ENCODE results near the gene GAREM1.
A peak's percentile ranks its signal among the peaks of the same experiment; 100 is the strongest.

GAREM1 gene

DNA sequence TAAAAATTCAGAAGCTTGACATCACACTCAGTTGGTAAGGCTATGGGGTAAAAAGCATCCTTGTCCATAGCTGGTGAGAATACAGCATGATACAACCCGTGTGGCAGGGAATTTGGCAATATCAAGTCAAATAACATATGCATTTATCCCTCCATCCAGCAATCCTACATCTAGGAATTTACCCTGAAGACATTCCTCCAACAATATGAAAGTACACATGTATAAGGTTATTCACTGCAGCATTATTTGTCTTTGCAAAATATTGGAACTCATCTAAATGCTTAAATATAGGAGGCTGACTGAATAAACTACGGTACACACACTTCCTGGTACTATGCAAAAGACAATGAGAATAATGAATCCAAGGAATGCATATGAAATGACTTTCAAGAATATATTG lies 179.9 kb downstream of the GAREM1 start:
- DNase-seq (ENCODE audit: low spot score): no peak

DNA sequence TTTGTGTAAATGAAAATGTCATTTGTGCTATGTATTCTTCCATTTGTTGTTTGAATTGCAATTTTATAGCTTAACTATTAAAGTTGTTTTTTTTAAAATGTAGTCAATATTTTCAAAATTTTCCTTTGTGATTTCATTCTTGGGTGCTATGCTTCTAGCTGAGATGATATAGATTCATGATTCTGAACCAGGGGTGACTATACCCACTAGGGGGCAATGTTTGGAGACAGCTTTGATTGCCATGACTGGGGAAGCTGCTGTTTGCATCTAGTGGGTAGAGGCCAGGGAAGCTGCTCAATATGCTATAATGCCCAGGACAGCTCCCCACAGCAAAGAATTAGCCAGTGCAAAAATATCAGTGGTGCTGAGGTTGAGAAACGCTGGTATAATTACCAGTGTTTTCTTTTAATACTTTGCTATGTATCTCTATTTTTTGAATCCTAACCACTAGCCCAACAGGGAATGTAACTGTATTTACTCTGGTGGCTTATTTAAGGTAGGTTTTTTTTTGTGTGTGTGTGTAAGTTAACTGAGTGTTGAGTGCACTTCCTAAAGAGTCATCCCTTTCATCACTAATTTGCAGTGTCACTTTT lies 181.1 kb downstream of the GAREM1 start:
- peak; percentile 14 for DNase-seq (ENCODE audit: low spot score)

DNA sequence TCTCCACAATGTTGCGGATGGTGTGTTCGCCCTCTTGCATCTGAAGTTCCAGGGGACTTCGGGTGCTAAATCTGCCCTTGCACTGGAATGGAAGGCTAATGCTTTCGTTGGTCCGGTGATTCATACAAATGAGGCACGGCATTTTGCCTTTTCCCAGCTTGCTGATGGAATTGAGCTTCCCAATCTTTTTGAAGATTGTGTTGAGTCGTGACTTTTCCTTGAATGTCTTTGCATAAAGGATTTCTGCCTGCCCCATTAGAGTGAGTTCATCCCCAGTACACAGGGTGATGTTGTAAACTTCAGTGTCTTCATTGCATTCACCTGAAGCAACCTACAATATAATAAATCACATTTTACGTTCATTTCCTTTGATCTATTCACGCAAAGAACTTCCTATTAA lies 182.8 kb downstream of the GAREM1 start:
- DNase-seq (ENCODE audit: low spot score): no peak

DNA sequence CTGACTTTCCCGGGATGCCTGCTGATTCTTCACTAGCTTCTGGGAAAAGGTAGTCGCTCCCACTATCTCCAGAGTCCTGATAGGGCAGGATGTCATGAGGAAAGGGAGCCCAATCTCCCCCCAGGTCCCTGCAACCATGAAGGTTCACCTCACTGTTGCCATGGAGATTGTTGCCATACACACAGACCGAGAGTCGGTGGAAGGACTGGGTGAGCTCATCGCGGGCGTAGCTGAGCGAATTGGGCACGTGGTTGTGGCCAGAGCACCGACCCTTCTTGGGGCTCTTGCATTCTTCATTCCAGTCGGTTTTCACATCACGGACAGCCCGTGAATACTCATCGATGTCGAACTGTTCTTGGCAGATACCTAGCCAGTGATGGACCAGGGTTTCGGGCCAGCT lies 183.4 kb downstream of the GAREM1 start:
- no peak for DNase-seq (ENCODE audit: low spot score)

DNA sequence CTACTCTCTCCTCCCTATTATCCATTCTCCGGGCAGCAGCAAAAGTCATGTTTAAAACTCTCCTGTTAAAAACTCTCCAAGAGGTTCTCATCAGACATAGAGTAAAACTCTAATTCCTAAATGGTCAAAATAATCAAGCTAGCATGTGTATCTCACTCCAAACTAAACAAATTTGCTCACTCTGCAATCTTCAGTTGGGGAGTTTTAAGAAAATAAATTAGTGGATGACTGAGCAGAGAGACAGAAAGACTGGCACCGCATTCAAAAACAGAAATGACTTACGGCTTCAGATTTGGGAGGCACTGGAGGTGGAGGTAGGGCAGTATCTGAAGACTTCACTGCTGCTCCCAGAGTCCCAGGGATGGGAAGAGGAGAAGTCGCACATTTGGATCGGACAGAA lies 183.9 kb downstream of the GAREM1 start:
- DNase-seq (ENCODE audit: low spot score): no peak

DNA sequence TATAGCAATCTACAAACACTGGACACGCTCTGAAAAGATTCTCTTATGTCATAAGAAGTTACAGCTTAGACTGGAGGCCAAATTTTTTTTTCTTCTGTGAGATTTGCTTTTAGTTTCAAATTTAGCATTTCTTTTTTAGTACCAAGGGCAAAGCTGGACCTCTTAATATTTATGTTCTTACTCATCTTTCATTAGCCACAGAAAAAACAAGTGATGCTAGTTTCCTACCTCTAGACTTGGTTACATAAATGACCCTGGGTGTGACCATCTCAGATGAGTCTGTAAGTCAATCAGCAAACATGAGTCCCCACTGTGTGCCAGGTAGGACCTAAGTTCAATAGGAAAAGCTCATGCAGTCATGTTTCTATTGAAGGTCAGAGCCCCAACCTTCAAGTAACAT lies 186.4 kb downstream of the GAREM1 start:
- DNase-seq (ENCODE audit: low spot score): no peak

DNA sequence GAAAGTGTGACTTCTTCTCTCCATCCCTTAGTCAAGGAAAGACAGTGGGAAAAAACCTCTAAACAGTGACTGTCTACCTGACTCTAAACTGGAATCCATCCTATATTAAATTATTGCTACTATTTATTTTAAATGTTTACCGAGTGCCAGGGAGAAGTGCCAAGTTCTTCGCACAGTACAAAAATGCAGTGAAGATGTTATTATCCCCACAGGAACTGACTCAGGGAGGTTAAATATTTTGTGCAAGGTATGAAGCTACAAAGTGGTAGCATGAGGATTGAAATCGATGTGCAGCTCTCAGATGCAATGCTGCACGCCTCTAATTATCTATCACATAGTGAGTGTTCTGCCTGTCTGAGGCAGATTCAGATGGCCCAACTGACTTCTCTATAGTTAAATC lies 189.8 kb downstream of the GAREM1 start:
- no peak for DNase-seq (ENCODE audit: low spot score)

DNA sequence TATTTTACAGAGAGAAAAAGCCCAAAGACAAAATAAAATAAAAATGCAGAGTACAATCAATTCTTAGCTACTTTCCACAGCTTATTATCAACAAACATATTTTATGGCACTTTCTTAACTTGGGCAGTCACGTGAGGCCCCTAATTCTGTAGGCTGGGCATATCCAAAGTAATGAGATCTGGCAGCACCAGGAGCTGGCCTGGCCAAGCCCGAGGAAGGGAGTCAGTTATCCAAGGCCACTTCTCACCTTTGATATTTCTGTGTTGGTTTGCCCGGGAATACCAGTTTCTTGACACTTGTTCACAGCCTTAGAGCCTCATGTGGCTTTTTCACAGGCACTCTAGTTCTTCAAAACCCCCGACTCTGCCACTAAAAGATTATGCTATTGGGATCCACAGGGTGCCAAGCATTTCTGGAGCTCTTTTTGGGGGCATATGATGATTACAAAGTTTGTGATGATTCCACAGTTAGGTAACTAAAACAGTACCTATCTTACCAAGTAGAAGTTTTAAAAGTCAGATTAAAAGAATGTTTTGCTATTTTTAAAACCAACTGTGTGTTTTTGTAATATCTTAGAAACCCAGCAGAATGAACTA lies 190.4 kb downstream of the GAREM1 start:
- no peak for DNase-seq (ENCODE audit: low spot score)

DNA sequence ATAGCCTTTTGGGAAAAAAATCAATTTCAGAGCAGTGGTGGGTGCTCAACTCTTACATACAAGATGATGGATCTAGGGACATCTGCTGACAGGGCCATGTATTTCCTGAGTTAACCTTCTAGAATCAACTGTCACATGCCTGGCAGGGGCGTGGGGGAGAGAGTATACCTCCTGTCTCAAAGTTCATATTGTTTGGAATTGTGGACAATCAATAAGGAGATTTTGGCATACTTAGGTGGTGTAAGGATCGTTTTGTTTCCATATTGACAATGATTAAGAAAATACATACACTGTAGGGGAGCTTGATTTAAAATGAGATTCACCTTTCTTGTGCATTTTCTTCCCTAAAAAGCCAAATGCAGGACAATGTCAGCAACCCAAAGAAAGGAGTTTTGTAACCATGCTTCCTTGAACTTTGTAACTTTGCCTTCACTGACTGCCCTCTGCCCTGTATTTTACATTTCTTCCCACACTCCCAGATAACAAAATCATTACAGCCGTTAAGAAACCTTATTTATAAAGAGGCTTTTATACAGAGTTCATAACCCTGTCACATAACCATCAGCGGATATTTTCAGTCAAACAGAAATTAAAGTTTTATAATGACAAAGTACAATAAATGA lies 192.4 kb downstream of the GAREM1 start:
- DNase-seq (ENCODE audit: low spot score): no peak

DNA sequence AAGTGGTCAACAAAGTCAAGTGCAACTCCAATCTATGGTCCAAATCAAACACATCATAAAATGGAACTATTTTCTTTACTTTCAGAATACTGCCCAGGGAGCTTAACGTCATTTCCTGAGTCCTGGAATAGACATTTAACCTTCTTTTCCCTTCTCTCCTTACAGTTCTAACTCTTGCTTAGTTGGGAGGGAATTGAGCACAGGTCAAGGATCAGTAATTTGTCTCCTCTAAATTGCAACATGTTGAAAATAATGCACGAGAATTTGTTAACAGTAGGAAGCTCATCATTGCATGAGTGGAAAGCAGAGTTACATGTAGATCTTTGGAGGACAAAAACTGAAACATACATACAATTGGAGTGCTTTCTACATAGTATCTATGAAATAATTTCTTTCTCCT lies 193.1 kb downstream of the GAREM1 start:
- DNase-seq (ENCODE audit: low spot score): no peak

DNA sequence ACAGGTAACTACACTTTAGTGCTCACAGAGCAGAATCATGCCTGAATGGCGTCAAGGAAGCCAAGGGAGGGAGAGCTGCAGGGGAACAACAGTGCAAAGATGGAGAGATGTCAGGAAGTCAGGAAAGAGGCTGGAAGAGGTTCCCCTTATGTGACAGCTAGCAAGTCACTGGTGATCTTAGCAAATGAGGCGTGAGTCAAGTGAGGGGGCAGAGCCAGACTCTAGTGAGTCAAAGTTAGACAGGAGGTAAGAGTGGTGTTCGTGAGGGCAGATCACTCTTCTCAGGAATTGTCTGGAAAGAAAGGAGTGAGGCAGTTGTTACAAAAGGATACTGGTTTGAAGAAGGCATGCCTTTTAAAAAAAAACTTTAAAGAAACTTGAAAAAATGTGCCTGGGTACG lies 193.8 kb downstream of the GAREM1 start:
- DNase-seq (ENCODE audit: low spot score): no peak

DNA sequence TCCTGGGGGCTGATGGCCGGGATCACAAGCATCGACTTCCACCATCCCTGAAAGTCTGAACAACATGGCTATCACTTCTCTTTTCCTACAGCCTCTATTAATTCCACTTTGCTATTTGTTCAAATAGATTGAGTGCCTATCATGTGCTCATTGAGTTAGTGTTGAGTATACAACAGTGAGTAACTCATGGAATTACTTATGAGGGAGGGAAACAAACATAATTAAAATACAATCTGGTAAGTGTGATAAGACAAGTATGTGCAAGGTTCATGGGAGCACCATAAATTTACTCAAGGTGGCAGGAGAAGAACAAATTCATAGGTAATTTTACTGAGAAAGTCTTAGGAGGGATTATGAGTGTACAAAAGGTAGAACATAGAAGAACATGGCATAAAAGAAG lies 194.4 kb downstream of the GAREM1 start:
- no peak for DNase-seq (ENCODE audit: low spot score)

DNA sequence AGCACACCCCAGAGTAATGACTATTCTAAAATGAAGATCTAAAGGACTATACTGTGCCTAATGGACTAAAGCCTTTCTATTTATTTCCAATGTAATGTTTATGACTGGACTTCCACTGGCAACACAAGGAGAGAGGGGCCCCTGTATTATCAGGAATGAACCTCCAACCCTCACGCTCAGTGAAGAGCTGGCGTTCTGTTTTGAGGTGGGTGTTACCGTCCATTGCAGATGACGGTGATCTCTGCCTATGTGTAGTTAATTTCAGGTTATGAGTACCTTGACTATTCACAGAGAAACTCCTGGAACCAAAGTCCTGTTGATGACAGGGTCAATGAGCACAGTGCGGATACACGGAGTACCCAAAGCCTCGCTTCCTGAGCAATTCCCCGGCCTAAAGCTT lies 195.5 kb downstream of the GAREM1 start:
- DNase-seq (ENCODE audit: low spot score): no peak

DNA sequence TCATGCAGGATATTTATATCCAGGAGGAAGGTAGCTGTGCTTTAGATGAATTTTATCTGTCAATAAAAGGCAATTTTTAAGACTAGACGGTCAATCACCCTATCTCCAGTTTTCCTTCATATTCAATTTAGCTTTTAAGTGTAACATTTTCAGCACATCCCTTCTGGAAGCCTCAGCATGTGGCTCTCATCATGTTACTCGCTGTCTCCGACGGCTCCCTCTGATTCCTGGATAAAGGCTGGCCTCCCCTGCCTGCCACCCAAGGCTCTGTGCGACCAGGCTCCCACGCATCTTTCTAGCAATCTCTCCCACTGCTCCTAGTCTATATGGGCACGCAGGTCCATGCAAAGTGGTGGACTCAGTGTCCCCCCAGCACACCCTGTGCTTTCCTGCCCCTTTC lies 196.4 kb downstream of the GAREM1 start:
- DNase-seq (ENCODE audit: low spot score): no peak

DNA sequence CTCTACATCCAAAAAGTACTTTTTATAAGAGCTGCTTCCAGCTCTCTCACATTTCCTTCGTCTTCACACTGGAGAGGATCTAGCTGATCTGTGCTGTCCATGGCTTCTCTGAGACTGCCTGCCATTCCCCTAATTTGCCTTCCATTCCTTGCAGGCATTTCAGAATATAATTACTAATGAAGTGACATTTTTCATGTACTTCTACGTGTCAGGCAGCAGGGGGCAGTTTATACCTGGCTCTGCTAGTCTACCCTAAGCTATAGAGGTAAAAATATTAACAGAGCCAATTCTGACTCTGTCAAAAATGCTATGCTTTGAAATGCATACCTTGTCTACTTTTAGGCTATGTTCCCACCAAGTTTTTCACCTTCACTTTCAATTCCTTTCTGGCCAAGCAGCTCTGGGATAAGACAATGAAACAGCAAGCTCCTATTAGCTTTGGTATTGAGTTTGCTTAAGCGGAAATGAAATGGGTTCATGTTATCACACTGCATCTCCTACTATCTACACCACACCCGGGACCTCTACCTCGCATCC lies 198.9 kb downstream of the GAREM1 start:
- DNase-seq (ENCODE audit: low spot score): peak; percentile 5

DNA sequence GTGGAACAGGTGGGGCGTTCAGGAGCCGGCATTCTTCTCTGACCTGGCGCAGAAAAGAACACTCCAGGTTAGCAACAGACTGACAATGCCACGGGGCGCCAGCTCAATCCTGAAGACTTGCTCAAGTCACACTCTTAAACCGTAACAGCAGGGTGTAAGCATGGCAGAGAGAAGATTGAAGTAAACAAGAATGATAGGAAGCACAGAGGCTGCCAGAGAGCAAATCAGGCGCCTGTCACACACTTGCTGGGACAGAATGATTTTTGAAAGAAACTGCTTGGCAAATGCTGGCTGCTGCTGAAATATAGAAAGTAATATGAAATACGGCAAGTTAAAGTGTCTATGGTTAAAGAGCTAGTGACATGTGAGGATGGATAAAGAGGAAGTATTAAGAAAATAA lies 200.3 kb downstream of the GAREM1 start:
- DNase-seq (ENCODE audit: low spot score): no peak

DNA sequence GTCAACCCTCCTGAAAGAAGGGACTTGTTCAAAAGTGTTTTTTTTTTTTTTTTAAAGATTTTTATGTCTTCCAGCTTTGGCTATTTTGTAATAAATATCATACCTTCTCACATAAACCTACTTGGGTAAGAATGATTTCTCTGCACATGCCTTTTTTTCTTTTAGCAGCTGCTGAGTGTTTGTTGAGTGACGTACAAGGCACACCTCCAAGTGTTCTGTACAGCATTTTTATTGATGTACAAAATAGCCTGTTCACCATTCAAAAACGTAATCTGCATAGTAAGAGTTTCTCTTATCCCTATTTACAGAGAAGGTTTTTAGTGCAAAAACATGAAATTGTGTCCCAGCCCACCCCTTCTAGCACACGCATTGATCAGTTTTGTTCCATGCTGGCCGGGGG lies 203.2 kb downstream of the GAREM1 start:
- no peak for DNase-seq (ENCODE audit: low spot score)

DNA sequence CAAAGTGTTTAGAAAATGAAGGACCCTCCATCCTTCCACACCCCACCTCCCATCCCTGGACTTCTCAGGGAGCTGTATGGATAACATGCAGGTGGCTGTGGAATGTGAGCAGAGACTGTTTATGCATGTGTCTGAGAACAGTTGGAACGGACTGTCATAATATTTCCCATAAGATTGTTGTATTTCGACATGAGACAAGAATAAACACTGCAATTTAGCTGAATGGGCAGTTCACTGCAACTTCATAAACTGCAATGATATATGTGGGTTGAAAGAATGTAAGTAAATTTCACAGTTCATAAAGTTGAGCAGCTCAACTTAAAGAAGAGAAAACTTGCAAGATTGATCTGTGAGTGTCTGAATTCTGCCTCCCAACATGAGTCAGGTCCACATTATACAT lies 206.3 kb downstream of the GAREM1 start:
- DNase-seq (ENCODE audit: low spot score): no peak

DNA sequence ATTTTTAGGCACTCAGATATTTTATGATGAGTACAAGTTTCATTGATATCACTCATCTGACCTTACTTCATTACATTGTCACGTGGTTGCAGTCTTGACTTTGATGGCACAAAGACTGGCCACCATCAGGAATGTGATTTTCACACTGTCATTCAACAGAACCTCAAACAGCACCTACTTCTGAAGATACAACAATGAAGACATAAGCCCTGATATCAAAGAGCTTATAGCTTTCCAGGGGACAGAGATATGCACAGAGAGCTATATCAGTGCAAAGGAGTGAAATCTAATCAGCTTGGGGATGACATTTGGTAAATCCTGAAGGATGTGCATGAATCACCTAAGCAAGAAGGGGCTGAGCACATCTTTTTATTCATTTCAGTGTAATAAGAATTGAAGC lies 208.6 kb downstream of the GAREM1 start:
- DNase-seq (ENCODE audit: low spot score): no peak

DNA sequence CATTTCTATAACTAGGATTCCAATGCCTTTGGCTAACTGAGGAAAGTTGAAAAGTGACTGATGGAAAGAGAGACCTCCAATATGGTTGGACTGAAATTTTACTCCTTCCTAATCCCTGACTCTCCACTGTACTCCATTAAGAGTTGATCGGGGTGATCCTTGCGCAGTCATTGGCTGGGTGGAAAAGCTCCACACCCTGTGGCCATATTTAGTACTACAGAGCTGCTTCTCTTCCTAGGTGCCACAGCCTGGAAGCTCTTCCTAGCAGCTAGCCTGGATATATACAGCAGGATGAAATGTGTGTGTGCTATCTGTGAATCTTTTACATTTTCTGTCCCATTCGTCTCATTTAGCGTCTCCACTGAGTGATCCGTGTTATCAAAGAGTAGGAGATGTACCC lies 209.7 kb downstream of the GAREM1 start:
- DNase-seq (ENCODE audit: low spot score): no peak

DNA sequence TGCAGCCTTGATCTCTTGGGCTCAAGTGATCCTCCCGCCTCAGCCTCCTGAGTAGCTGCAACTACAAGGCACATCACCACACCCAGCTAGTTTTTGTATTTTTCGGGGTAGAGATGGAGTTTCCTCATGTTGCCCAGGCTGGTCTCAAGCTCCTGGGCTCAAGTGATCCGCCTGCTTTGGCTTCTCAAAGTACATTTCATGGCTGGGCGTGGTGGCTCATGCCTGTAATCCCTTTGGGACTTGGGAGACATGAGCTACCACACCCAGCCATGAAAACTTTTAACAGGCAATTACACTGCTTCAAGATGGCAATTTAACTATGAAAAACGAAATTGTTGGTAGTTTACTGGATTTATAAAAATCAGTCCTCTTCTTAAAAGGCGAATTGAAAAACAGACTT lies 211.1 kb downstream of the GAREM1 start:
- no peak for DNase-seq (ENCODE audit: low spot score)

DNA sequence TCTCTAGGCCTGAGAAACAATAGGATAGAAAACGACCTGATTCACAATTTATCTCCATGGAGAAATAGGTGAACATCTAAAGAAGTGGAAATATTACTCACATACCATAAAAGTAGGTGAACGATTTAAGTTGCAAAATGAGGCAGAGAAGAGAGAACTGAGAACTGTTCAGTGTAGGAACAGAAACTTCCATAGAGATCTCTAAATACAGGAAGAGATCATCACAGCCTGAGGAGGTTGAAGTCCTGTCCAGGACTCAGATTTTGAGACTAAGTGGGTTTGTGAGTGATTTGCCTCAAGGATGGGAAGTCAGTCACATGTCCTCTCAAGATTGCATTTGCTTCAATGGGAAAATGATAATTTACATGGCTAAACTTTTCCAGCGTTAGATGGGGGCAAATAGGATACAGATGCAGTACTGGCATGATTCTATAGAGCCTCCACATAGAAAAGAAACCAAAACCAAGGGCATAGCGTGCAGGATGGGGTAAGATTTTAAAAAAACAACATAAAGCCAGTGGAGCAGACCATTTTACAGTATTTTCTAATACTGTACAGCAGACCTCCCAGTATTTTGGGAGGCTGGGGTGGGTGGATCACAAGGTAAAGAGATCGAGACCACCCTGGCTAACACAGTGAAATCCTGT lies 212.0 kb downstream of the GAREM1 start:
- no peak for DNase-seq (ENCODE audit: low spot score)

DNA sequence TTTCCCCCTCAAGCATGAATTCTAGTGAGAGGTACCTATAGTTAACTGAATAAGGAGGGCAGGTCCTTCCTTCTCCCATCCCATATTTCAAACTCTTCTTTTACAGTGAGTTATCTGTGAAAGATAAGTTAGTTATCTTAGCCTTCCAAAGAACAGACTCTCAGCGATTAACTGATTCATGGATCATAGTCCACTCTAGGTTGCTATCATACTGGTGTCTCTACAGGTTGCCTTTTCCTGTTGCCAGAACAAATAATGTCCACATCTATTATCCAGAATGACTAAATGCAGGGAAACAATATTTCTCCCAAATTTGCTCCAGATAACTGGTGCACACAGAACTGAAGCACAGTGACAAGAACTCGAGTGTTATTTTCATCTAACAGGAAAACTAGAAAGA lies 212.5 kb downstream of the GAREM1 start:
- no peak for DNase-seq (ENCODE audit: low spot score)
